ENCODE results near the gene UBE2H.

UBE2H gene

DNA sequence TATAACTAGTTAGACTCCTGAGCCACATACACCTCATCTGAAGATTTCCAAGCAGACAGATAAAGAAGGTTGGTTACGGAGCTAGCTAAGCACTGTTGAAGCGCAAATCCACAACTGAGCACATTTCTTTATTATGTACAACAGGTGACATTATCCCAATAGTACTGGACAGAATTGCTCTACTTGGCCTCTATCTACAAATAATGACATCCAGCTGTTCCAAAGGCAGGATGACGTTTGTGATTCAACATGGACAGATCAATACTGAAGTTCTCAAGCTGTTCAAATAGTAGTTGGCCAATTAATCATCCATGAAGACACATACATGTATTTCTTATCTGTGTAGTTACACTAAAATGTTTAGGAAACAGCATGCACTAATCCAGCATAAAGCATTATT, 101.0 kb downstream of the UBE2H start:
- Histone ChIP-seq H3K9me3 (ENCODE audit: severe bottlenecking) (no peaks in the 10 kb centered on the region), H3K27me3 (ENCODE audit: insufficient read depth, low read depth, severe bottlenecking) (no peaks in the 10 kb centered on the region), H3K36me3 (no peaks in the 10 kb centered on the region), H3K4me3 (ENCODE audit: low read depth, low read length) (no peak overlapping the region), H3K27ac (no peak overlapping the region)
- no peak for TF ChIP-seq CTCF (IDR thresholded peaks at IDR 0.05; ENCODE audit: low read depth, low read length)
- no peak for DNase-seq

GRCh38 chr7:129851174-129851573, 101.6 kb downstream of the UBE2H start:
- Histone ChIP-seq H3K36me3 (no peaks in the 10 kb centered on the region), H3K27me3 (ENCODE audit: insufficient read depth, low read depth, severe bottlenecking) (no peaks in the 10 kb centered on the region), H3K9me3 (ENCODE audit: severe bottlenecking) (no peaks in the 10 kb centered on the region), H3K4me3 (ENCODE audit: low read depth, low read length) (no peak overlapping the region), H3K27ac (no peak overlapping the region)
- TF ChIP-seq CTCF (IDR thresholded peaks at IDR 0.05; ENCODE audit: low read depth, low read length), result no peak
- no peak for DNase-seq

GRCh38 chr7:129848436-129848835, 104.3 kb downstream of the UBE2H start:
- no peaks in the 10 kb centered on the region for H3K9me3 ChIP-seq (ENCODE audit: severe bottlenecking)
- H3K27me3 ChIP-seq (ENCODE audit: insufficient read depth, low read depth, severe bottlenecking), result no peaks in the 10 kb centered on the region
- no peak for DNase-seq
- no peak overlapping the region for H3K27ac ChIP-seq
- no peak for TF ChIP-seq CTCF (IDR thresholded peaks at IDR 0.05; ENCODE audit: low read depth, low read length)
- no peak overlapping the region for H3K4me3 ChIP-seq (ENCODE audit: low read depth, low read length)
- no peaks in the 10 kb centered on the region for H3K36me3 ChIP-seq

DNA sequence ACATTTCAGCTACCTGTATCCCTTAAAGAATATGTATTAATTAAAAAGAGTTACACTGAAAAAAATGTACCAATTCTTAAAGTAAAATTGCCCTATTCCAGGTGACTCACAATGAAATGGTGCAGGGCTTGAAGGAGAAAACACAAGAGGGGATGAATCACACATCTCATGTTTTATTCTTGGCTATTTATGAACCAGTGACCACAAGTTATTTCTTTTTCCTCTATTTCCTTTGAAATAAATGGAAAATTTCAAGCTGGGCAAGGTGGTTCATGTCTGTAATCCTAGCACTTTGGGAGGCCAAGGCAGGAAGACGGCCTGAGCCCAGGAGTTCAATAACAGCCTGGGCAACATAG, 106.8 kb downstream of the UBE2H start:
- no peaks in the 10 kb centered on the region for H3K9me3 ChIP-seq (ENCODE audit: severe bottlenecking)
- no peak overlapping the region for H3K4me3 ChIP-seq (ENCODE audit: low read depth, low read length)
- no peak for TF ChIP-seq CTCF (IDR thresholded peaks at IDR 0.05; ENCODE audit: low read depth, low read length)
- no peak overlapping the region for H3K27ac ChIP-seq
- no peak for DNase-seq
- H3K36me3 ChIP-seq, result no peaks in the 10 kb centered on the region
- no peaks in the 10 kb centered on the region for H3K27me3 ChIP-seq (ENCODE audit: insufficient read depth, low read depth, severe bottlenecking)

- no peak for DNase-seq
- no peak overlapping the region for H3K27ac ChIP-seq
- no peaks in the 10 kb centered on the region for H3K36me3 ChIP-seq
- no peak for TF ChIP-seq CTCF (IDR thresholded peaks at IDR 0.05; ENCODE audit: low read depth, low read length)
- H3K4me3 ChIP-seq (ENCODE audit: low read depth, low read length), result no peak overlapping the region
- H3K9me3 ChIP-seq (ENCODE audit: severe bottlenecking), result no peaks in the 10 kb centered on the region
- no peaks in the 10 kb centered on the region for H3K27me3 ChIP-seq (ENCODE audit: insufficient read depth, low read depth, severe bottlenecking)
These were observed 107.4 kb downstream of the UBE2H start for GRCh38 chr7:129845178-129845971.

Measured in WERI-Rb-1 (cell line).